Activated CD8-positive, alpha-beta memory T cell treated with anti-CD3 and anti-CD28 coated beads for 1 hour (primary cell): ENCODE results near the gene HOXD3.

Source experiments
- DNase-seq, 2 donors: peaks; one replicate each; pipeline ENCODE4 v3.0.0-alpha.2; 2020; ENCODE audit warnings: low read depth in 1 of 2; ENCODE audit errors: extremely low read depth in 1 of 2

HOXD3 gene

DNA sequence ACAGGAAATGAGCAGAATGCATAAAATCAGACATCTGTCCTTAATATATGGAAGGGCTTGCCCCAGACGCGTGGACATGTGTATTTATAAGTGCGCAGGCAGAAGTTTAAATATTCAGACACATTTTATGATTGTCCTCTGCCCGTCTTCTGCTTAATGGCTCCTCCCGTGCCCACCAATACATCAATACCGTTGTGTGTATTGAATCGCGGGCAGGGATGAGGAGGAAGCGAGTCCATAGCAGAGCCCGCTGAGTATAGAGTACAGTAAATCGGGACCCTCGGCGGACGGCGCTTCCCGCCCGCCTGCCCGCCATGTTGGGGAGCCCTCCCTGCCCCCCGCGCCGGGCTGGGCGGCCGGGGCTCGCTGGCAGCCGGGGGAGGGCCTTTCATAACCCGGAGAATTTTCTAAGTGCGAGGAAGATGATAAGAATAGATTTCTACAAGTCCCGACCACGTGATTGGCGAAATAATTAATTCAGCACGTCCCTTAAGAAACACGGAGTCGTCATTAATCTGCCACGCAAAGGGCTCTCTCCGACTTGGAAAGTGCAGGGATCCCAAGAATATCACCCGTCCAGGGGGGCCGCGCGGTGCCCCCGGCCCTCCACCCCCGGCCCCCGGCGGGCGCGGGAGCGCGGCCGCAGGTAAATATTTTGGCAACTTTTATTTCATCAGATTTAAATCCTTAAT is at the start of gene HOXD3:
HOXD3 (plus strand) TSS at position 501 of the 692 bp plus-strand sequence. CDS start 11,808 bp downstream, outside the sequence.
- no peak for DNase-seq

DNA sequence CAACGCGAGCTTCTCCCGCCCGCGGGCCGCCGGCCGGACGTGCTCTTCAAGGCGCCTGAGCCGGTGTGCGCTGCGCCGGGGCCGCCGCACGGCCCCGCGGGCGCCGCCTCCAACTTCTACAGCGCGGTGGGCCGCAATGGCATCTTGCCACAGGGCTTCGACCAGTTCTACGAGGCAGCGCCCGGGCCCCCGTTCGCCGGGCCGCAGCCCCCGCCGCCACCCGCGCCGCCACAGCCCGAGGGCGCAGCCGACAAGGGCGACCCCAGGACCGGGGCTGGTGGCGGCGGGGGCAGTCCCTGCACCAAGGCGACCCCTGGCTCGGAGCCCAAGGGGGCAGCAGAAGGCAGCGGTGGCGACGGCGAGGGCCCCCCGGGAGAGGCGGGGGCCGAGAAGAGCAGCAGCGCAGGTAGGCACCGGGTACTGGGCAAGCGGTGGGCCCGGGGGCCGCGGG is 49.4 kb upstream of the HOXD3 start:
- no peak for DNase-seq

DNA sequence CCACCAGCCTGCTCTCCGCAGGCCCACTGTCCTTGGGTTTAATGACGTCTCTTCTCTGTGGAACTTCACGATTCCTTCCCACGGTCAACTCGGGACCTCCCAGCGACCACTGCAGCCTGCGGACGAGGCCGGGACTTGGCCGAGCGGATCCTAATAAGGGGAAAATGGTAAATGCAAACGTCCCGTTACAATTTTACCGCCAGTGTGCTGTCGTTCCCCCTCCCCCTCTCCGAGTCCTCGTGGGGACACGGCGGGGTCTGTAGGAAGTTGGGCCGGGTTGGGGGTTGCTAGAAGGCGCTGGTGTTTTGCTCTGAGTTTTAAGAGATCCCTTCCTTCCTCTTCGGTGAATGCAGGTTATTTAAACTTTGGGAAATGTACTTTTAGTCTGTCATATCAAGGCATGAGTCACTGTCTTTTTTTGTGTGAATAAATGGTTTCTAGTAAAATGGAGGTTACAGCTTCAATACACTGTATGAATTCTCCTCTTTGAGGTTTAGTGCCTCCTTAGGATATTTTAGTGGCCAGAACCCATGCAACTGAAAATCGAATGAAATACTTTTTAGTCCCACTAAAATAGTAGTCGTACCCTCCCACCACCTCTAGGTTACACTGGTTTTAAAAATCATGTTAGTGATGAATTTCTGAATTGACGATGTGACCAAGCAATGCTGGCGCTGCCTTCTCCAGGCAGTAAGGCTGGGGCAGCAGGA is 47.8 kb upstream of the HOXD3 start:
- no peak for DNase-seq

DNA sequence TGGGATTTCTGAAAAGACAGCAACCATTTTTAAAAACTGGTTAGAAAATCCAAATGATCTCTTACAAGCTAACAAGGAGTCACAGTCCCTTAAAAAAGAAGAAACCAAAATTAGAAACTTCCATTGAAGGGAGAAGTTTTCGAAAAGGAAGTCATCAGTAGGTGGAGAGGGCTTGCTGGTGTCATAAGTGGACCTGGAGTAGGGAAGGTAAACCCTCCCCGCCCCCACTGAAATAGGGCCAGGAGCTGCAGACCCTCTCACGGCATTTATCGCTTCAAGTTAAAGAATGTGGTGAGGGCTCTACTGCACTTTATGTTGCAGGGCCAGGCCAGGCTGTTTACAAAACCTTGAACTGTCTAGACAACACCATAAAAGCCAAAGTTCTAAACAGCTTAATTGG is 47.2 kb upstream of the HOXD3 start:
- DNase-seq: no peak

DNA sequence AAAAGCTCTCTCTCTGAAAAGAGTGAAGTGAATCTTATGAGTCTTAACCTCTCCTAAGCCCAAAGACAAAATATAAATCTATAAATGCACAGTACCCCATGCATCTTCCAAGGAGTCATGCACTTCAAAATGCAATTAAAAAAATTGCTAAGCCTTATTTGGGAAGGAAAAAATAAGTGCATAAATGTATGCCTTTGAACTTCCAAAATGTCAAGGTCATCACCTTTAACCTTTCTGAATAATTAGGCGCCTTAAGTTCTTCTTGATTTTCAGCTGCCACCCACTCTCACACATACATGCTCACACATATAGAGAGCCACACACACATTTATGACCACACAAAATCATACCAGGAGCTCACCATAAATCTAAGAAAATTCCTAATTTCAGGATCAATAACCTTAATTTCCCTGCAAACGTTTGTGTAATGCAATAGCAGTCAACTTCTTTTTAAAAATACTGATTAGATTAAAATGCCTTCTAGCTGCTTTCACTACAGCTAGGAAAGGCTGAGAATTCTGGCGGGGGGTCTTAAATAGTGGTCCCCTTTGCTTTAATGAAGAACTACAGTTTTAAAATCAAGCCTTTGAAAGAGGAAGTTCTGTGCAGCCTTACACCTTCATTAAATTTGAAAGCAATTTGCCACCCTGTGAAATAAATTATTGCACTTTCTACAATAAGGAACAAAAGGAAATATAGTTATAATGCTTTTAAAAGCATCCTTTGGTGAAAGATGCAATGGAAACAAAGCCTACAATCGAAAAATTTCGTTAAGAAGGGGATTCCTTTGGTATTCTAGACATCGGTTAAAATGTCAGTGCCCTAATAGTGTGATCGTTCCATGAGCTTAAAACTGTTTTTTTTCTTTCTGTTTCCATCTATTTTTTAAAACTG is 46.4 kb upstream of the HOXD3 start:
- DNase-seq: no peak

DNA sequence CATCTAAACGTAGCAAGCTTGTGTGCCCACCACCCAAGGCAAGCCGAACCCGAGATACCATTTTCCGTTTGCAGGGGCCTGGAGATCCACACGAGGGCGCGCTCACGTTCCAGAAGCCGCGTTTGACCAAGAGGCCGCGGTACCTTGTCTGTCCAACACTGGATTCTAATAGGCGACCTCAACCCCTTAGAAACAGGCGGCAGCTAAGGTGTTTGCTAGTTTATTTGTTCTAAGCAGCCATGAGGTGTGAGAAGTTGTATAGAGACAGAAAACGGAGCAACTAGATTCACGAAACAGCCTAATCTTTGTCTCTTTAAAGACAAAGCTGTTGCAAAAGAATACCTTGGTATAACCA is 45.8 kb upstream of the HOXD3 start:
- no peak for DNase-seq

DNA sequence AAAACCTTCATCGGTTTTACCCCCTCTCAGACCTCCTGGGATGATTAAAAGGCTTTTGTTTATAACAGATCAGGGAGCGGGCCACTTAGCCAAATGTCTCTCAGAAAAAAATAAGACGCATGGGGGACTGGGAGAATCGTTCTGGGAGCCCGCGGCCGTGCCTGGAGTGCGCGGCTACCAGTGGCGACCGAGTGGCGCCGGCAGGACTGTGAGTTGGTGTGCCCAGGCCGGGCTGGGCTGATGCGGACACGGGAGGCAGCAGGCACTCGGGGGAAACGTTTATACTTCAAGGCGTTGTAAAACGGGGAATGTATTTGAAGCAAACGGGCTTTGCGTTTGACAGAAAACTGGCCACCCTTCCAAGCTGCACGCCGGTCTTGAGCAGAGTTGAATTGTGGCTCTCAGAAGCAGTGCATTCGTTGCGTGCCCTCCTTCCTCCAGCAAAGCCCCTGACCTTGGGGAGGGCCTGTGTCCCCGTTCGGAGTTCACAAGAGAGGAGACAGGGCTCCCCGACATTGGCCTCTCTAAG is 45.2 kb upstream of the HOXD3 start:
- no peak for DNase-seq

DNA sequence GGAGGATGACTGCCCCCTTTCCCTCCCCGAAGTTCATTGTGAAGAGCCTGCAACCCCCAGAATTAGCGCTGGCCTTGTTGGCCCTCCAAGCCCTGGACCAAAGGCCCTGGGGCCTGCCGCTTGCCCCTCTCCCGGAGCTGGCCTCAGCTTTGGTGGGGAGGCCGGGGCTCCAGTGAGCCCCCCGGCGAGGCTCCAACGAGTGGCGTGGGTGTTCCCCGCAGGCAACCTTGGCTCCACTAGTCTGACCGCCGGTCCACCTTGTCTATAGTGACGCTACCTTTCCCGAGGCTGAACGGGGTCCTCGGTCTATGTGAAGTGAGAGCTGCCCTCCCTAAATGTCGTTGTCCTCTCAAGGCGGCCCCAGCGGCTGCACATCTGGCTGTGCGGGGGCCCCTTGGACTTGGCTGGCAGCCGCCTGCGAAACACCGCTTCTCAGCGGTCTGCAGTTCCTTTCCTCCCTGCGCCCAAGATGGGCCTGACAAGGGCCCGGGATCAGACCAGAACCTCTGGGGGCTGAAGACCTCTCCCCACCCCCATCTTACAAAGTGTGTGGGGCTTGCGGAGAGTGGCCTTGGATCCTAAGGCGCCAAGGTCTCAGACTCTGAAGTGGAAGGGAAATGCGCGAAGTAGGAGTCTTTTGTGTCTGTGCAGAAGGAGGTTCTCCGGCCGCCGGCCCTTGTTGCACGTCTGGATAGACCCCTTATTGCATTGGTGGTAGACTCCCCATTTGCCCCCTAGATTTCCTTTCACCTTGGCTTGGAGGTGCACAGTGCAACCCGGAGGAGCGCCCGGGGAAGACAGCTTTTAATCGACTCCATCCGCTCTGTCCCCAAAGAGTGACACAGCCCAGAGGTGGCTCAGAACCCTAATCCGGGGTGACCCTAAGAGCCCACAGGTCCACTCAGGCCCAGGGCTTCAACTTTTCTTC is 44.5 kb upstream of the HOXD3 start:
- no peak for DNase-seq

DNA sequence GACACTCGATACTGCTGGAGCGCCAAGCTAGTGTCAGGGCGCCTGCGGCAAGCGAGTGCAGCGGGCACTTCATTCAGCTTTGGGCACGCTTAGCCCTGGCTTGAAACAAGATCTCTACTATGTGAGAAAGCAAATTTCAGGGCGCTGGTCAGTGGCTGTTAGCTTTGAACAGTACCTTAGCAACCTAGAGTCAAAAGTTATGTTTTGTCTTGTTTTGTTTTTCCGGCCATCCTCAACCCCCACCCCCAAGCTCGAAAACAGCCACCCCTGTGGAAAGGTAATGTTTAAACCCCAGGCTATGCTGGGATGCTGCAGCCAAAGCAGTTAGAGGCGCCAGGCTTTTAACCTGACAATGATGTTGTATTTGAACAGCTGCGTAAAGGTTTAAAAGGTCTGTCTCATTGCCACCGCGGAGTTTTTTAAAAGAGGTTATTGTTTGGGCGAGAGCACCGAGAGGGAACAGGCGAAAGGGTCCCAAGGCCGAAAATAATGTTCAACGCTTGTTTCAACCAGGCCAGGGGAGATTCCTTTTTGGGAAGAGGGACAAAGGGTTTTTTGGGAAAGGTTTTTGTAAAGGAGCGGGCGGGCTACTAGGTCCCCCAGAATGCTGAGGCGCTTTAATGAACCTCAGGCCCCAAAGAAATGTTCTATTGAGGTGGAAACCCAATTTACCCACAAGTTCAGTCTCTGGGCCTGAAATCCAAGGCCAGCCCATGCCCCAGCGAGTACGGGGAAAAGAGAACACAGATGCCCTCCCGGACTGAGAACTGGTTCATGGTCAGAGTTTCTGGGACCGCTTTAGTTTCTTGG is 42.8 kb upstream of the HOXD3 start:
- no peak for DNase-seq

DNA sequence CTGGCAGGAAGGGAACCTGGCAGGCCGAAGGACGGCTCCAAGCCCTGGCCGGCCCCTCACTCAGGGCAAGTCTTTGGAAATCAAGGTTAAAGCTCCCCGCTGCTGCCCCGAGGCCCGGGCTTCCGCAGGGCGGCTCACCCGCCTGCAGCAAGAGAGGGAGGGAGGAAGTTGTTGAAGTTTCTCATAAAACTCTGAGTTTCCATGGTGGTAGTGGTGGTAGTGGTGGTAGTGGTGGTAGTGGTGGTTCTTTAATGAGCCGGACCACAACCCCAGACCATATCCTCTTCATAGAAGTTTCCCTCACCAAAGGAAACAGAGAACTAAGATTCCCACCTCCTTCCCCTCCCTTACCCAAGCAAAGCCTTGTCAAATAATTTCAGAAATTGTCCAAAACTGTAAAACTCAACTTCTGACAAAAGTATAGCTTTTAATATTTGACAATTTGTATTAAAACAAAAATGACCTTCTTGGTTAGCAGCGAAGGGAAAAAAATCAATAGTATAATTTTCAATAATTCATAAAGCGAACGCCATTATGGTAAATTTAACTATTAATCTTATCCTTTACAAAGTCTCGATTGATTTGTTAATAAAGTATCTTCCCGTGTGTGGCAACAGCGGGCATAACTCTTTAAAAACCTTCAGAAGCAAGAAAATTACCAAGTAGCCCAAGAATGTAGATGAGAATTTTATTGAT is 42.0 kb upstream of the HOXD3 start:
- DNase-seq: no peak

DNA sequence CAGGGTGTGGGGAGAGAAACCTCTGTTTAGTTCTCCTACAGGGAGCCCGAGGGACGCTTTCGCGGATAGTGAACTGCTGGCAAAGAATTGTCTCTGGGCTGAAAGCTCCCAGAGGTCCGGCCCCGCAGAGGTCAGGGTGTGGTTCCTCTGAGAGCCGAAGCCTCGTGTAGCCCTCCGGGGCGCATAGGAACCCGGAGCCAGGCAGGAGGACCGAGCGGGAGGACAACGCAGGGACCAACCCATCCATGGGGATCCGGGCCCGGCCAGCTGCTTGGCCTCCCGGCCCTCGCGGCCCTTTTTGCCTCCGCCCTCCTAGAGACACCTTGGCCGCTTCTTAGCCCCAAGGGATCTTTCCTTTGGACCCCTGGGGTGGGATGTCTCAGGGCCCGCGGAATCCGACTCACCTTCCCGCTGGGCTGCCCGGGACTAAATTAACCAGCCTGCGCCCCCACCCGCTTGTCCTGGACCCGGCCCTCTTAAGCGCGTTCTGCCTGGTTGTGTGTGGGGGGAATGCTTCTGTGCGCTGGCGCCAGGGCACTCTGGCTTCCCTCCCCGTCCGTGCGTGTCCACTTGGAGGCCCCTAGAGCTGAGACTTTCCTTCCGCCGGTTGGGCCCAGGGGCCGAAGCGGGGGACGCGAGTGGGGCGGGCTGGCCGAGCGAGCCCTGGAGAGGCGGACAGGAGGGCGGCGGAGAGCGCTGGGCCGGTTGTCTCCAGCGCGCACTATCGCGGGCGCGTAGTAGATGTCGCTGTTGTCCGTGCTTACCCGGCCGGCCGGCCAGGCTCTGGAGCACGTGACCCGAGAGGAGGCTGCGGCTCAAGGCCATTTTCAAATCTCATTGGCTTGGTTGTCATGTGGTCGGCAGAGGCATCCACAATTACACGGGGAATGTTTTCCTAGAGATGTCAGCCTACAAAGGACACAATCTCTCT is 41.0 kb upstream of the HOXD3 start, which contains the start of gene HOXD10:
HOXD10 (plus strand) TSS at position 896 of the 931 bp plus-strand sequence. CDS start 56 bp downstream, outside the sequence.
- DNase-seq: no peak

DNA sequence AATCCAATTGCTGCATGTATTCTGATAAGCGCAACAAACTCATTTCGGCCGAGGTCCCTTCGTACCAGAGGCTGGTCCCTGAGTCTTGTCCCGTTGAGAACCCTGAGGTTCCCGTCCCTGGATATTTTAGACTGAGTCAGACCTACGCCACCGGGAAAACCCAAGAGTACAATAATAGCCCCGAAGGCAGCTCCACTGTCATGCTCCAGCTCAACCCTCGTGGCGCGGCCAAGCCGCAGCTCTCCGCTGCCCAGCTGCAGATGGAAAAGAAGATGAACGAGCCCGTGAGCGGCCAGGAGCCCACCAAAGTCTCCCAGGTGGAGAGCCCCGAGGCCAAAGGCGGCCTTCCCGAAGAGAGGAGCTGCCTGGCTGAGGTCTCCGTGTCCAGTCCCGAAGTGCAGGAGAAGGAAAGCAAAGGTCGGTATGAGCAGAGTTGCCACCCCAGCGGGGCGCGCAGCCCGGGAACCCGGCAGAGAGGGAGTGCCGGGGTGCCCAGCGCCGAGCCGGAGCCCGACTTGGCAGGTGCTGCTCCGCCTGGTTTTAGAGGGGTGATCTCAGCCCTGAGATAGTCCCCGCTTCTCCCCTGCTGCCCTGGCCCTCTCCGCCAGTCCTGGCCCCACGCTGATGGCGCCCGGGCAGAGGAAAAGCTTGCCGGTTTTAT is 39.8 kb upstream of the HOXD3 start:
- DNase-seq: no peak

DNA sequence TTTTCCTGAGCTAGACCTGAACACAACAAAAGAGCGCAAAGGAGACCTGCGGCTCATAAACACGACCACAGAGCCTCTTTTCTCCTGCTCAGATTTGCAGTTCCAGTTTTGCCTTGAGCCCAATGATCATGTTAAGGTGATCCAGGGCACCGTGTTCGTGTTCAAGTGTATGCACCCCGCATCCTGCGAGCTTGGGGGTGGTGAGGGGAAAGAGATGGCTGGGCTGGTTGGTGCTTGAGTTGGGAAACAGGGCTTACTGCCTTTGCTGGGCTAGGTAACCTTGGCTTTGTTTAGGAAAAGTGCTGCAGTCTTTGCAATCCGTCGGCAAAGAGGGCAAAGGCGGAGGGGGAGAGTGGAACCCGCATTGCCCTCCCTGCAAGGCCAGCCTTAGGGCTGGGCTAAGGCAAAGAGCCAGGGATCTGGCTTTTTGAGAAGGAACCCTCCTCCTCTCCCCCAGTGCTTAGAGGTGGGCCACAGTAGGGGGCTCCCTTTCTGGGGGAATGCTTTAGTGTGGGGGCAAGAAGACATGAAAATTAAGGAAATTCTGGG is 39.2 kb upstream of the HOXD3 start:
- DNase-seq: no peak

DNA sequence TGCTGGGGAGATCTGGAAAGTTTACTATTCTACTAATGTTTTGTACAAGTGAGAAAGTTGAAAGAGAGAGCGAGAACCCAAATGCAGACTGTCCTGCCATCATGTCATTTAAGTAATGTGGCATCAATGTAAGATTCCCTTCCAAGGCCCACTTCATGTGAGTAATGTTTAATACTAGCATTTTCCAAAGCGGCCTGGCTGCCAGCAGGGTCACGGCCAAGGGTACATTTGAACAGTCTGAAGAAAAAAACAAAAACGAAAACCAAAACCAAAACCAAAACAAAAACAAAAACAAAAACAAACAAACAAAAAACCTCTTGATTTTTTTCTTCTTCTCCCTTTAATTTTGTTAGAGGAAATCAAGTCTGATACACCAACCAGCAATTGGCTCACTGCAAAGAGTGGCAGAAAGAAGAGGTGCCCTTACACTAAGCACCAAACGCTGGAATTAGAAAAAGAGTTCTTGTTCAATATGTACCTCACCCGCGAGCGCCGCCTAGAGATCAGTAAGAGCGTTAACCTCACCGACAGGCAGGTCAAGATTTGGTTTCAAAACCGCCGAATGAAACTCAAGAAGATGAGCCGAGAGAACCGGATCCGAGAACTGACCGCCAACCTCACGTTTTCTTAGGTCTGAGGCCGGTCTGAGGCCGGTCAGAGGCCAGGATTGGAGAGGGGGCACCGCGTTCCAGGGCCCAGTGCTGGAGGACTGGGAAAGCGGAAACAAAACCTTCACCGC is 38.3 kb upstream of the HOXD3 start:
- DNase-seq: no peak

DNA sequence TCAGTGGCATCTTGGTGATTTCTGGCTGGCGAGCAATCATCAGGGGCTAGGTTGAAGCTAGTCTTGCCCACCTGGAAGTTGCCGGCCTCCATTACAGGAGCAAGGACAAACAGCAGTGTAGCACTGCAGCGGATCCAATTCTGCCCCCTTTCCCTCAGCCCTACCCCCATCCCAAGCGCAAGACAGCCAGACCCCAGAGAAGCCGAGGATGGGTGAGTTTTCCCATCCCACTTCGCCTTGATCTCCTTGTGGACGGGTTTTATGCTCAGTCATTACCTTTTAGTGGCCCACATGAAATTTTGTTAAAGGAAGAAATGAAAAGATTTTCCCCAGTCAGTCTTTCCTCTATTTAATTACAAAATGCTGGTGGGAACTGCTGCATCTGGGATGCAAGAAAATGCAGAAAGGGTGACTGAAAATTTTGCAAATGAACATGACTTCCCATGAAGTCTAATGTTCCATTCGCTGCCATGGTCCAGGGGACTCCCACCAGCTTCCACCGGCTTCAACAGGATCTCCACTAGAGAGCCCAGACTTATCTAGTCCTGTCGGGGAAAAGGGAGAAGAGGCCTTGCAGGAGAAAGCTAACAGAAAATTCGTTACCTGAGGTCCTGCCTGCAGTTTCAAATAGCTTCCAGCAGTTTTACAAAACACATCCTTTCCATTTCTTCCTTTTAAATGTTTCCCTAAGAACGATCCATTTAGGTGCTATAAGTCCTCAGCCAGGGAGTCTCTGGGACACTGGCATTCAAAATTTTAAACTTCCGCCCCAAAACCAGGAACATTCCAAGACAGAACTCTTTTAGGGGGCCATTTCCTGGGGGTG is 36.5 kb upstream of the HOXD3 start:
- DNase-seq: no peak
